GM12878 (cell line): ENCODE results near the gene AIFM1. TPM values are rescaled to one million over a fixed set of nuclear protein-coding genes. Genes with fewer than 3 reads are reported as not detected.

Source experiments
- ATAC-seq: fragments of 200-7000 bp; cut with Tn5 transposase; 3 replicates; pipeline ENCODE4 v1.9.1; 2020; ENCODE audit warnings: mild to moderate bottlenecking, moderate library complexity
- BruUV-seq: library from RNA; stranded (reverse); fragments of 400-500 nt; replicated peaks from 2 replicates; lab custom pipeline; 2021; lab: Mats Ljungman, UMichigan
- CTCF ChIA-PET: fragments of 300-600 bp; sonication (Branson Sonifier 250); formaldehyde crosslinking; extraction: SDS; loops from one replicate; lab custom pipeline; 2021; ENCODE audit warnings: inconsistent platforms; lab: Yijun Ruan, JAX
- POLR2A ChIA-PET: fragments of 350-600 bp; formaldehyde crosslinking; extraction: SDS; loops from one replicate; lab custom pipeline; 2021; ENCODE audit warnings: inconsistent platforms; lab: Charles Lee
- RAD21 ChIA-PET: fragments of 300-600 bp; sonication (Branson Sonifier 250); formaldehyde crosslinking; loops from one replicate; lab custom pipeline; 2023; ENCODE audit warnings: antibody characterized with exemption; ENCODE audit not compliant: unreplicated experiment; lab: Charles Lee
- SMC1A ChIA-PET: fragments of 300-600 bp; sonication (Branson Sonifier 250); formaldehyde crosslinking; loops from one replicate; lab custom pipeline; 2023; ENCODE audit not compliant: unreplicated experiment, uncharacterized antibody; lab: Charles Lee
- DNase-seq: peaks from one replicate; pipeline ENCODE4 v3.0.0-alpha.2; 2011; ENCODE audit warnings: low read depth, low spot score
- FAIRE-seq: peaks from 3 replicates; lab custom pipeline; 2011; peaks lifted over from hg19 to GRCh38; lab: Jason Lieb, UNC
- H2AFZ ChIP-seq: 2 replicates; pipeline ENCODE4 v1.6.0; 2011; ENCODE audit warnings: low read depth, low read length, control low read depth; ENCODE audit not compliant: control insufficient read depth
- H3K27ac ChIP-seq: 2 replicates; pipeline ENCODE4 v1.5.1; 2011; ENCODE audit warnings: control low read depth; ENCODE audit not compliant: control insufficient read depth, insufficient read depth
- H3K27me3 ChIP-seq, 2 experiments: replicated peaks in 1 of 2; 2 replicates each; pipeline versions ENCODE4 v1.6.0 to v1.6.1; 2011; ENCODE audit warnings: low read length in 1 of 2; ENCODE audit not compliant: control insufficient read depth in 2 of 2, insufficient read depth in 2 of 2
- H3K36me3 ChIP-seq, 2 experiments: 2 replicates each; pipeline ENCODE4 v1.5.1; 2011; ENCODE audit warnings: low read length in 1 of 2; ENCODE audit not compliant: control insufficient read depth in 2 of 2, insufficient read depth in 2 of 2
- H3K4me1 ChIP-seq: 2 replicates; pipeline ENCODE4 v1.6.1; 2011; ENCODE audit warnings: mild to moderate bottlenecking, low read length, moderate library complexity, mixed read lengths; ENCODE audit not compliant: control insufficient read depth, insufficient read depth
- H3K4me2 ChIP-seq: 2 replicates; pipeline ENCODE4 v1.6.0; 2011; ENCODE audit warnings: control low read depth; ENCODE audit not compliant: control insufficient read depth, insufficient read depth
- H3K4me3 ChIP-seq: fragments of 200-600 bp; sonication (generic); 2 replicates; pipeline ENCODE4 v1.5.1; 2016
- H3K79me2 ChIP-seq: 2 replicates; pipeline ENCODE4 v1.6.0; 2011; ENCODE audit warnings: low read length; ENCODE audit not compliant: control insufficient read depth, insufficient read depth
- H3K9ac ChIP-seq: 2 replicates; pipeline ENCODE4 v1.8.0; 2011; ENCODE audit warnings: low read length, control low read depth, mixed read lengths; ENCODE audit not compliant: control insufficient read depth, insufficient read depth
- H3K9me3 ChIP-seq: replicated peaks from 3 replicates; pipeline ENCODE4 v1.5.1; 2011; ENCODE audit warnings: mild to moderate bottlenecking, low read length; ENCODE audit not compliant: control insufficient read depth, insufficient read depth
- H4K20me1 ChIP-seq: 2 replicates; pipeline ENCODE4 v1.6.0; 2011; ENCODE audit not compliant: control insufficient read depth, insufficient read depth
- CHD1 ChIP-seq: IDR thresholded peaks from 2 replicates; pipeline ENCODE4 v1.6.1; 2012; ENCODE audit warnings: low read depth, low read length, improper control_type of control experiment
- CREB1 ChIP-seq: IDR thresholded peaks from 2 replicates; pipeline ENCODE4 v1.6.1; 2012; ENCODE audit warnings: low read depth, mild to moderate bottlenecking, inconsistent platforms
- DPF2 ChIP-seq: fragments of 450-650 bp; IDR thresholded peaks from 2 replicates; pipeline ENCODE4 v1.6.1; 2017; ENCODE audit warnings: mild to moderate bottlenecking
- FOS ChIP-seq: IDR thresholded peaks from 3 replicates; pipeline ENCODE4 v1.6.1; 2011; ENCODE audit warnings: borderline replicate concordance; ENCODE audit not compliant: insufficient read length; ENCODE audit errors: extremely low read depth
- JUND ChIP-seq: IDR thresholded peaks from 2 replicates; pipeline ENCODE4 v1.6.1; 2012; ENCODE audit warnings: low read depth, mild to moderate bottlenecking, low read length, improper control_type of control experiment, moderate library complexity
- SMAD5 ChIP-seq: IDR thresholded peaks from 2 replicates; pipeline ENCODE4 v1.6.1; 2016; ENCODE audit warnings: antibody characterized with exemption, low read depth
- ZNF274 ChIP-seq: IDR thresholded peaks from one replicate; pipeline ENCODE4 v1.8.0; 2011; ENCODE audit not compliant: insufficient read length, insufficient read depth
- WGBS: methylation state at CpG from one replicate; pipeline ENCODE4 v1.1.6; 2016; ENCODE audit warnings: low lambda C conversion rate; ENCODE audit not compliant: insufficient replicate concordance, insufficient coverage; ENCODE audit errors: missing lambda C conversion rate; 5-methylcytosine and 5-hydroxymethylcytosine counted together
- in situ Hi-C: fragments of 300-500 bp; cut with MboI; formaldehyde crosslinking; loops from 9 replicates; pipeline ENCODE4 v1.14.3; 2018; ENCODE audit warnings: mixed read lengths
- intact Hi-C: fragments of 100-400 bp; cut with micrococcal nuclease; formaldehyde crosslinking; loops from one replicate; pipeline ENCODE4 v1.14.2; 2022; ENCODE audit not compliant: unreplicated experiment
- polyA plus RNA-seq, 11 experiments: library from polyadenylated mRNA; depleted of rRNA in 4 of 11; unstranded in 6 of 11; stranded (reverse) in 5 of 11; fragments of >200 nt; fragmentation: Nextera tagmentation in 4 of 11; fragmentation: Illumina TruSeq in 1 of 11; extraction: Ambion mirVana in 4 of 11; extraction: Trizol in 1 of 11; gene quantifications; 1 replicate in 1 of 11; 2 replicates in 10 of 11; pipeline versions ENCODE4 v1.2.1 to v1.2.3, GENCODE V29; 2011 to 2016; ENCODE audit warnings: inconsistent platforms in 2 of 11, missing spikeins in 2 of 11, low read depth in 1 of 11
- total RNA-seq, 4 experiments: library from RNA; depleted of rRNA in 3 of 4; stranded (reverse); fragments of >200 nt in 3 of 4; fragmentation: Illumina TruSeq in 1 of 4; extraction: Trizol in 1 of 4; gene quantifications; 2 replicates each; pipeline versions ENCODE4 v1.2.1 to v1.2.3, GENCODE V29; 2013 to 2021

AIFM1 gene
- total and polyA plus RNA-seq, 10 of the 15 experiments (the other 5 are each of a cell fraction or from before 2014, with no cell fraction given), result 44.2 to 121 (median 80.0) TPM

DNA sequence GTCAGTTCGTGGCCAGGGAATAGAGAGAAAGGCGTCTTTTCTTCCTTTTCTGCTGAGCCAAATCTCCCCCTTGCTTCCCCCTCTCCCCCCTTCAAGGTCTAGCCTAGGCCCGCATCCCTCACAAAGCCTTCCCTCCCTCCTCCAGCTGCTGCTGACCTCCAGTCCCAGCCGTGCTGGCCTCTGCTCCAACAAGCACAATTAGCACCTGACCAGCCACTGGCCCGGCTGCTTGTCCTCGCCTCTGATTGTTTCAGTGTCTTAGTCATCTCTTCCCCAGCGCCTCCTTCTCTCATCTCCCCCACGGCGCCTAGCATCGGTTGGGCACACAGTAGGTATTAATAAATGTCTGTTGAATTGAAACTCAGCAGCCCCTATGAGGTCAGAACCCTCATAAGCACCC, 59.6 kb downstream of the AIFM1 start:
- POLR2A ChIA-PET, result interaction anchor here (0.6 to 5.0 kb wide), 4 partner anchors 11 to 65 kb away, joined by 3 to 27 read pairs (median 4); no protein-coding TSS in a partner anchor

DNA sequence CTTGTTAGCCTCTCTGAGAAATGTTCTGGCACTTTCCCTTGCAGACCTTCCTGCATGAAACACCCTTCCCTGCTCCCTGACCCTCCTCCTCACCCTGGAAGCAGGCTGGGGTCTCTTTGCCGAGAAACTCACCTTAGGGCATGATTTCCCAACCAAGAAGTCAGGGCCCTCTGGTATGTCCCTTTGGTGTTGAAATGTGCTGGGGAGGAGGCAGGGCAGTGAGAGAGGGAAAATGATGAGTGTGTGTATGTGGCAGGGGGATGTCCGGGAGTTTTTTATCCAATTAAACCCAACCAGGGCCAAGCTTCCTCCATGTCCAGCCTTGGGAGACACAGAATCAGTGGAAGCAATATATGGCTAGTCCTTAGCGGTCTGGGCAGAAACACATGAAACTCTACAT, 60.4 kb downstream of the AIFM1 start:
- intact Hi-C loops (no loop called here), in situ Hi-C loops (no loop called here)
- Histone ChIP-seq H3K79me2 (peaks cover 76% of the 10 kb centered on the region), H4K20me1 (no peaks in the 10 kb centered on the region), H3K4me1 (peaks cover 3% of the 10 kb centered on the region), H3K27ac (no peak overlapping the region), H3K36me3 (no peaks in the 10 kb centered on the region), H3K4me2 (0 out of 2 replicates have a peak overlapping the region, but pooled peaks have one; percentile 13), H3K9ac (no peak overlapping the region), H3K9me3 (no peaks in the 10 kb centered on the region), H3K4me3 (no peak overlapping the region), H3K27me3 (no peaks in the 10 kb centered on the region; a peak in 1 of 4 replicates), H2AFZ (no peak overlapping the region)
- DNase-seq (no peak), ATAC-seq (no peak), FAIRE-seq (no peak)
- POLR2A ChIA-PET, result interaction anchor here (0.9 to 5.0 kb wide), 6 partner anchors 10 to 57 kb away, joined by 3 to 27 read pairs (median 4); no protein-coding TSS in a partner anchor
- CTCF ChIA-PET, result interaction anchor here (0.9 to 1.2 kb wide), 3 partner anchors 15 to 24 kb away, joined by 3 to 5 read pairs (median 3); no protein-coding TSS in a partner anchor
- no TSS peak for BruUV-seq
- no peak for TF ChIP-seq JUND
- TF ChIP-seq ZNF274, result no peak
- TF ChIP-seq SMAD5, result no peak
- TF ChIP-seq CHD1, result no peak
- no peak for TF ChIP-seq FOS
- 49% methylated on average over 3 of the region's 3 CpGs for WGBS
- RAD21 ChIA-PET, result interaction anchor here (0.9 to 2.1 kb wide), 3 partner anchors 10 to 87 kb away, joined by 4 to 7 read pairs (median 6); no protein-coding TSS in a partner anchor
- SMC1A ChIA-PET, result interaction anchor here (0.6 to 1.6 kb wide), 6 partner anchors 9 to 129 kb away, joined by 3 to 4 read pairs (median 4); no protein-coding TSS in a partner anchor

More for the DNA sequence above, 59.6 kb downstream of the AIFM1 start:
- H3K9ac ChIP-seq, result no peak overlapping the region
- SMC1A ChIA-PET, result interaction anchor here (0.7 to 4.8 kb wide), 5 partner anchors 9 to 26 kb away, joined by 3 to 36 read pairs (median 4); no protein-coding TSS in a partner anchor
- WGBS, result 47% methylated on average over 10 of the region's 10 CpGs
- H4K20me1 ChIP-seq, result no peaks in the 10 kb centered on the region
- H3K79me2 ChIP-seq, result peaks cover 69% of the 10 kb centered on the region
- no peaks in the 10 kb centered on the region for H3K9me3 ChIP-seq
- TF ChIP-seq DPF2 (0 out of 2 replicates have a peak, but pooled peaks have one; percentile 32), CREB1 (no peak)
- RAD21 ChIA-PET, result interaction anchor here (0.6 to 2.1 kb wide), 5 partner anchors 21 to 86 kb away, joined by 3 to 8 read pairs (median 6); no protein-coding TSS in a partner anchor
- no TSS peak for BruUV-seq
- FAIRE-seq, result no peak
- DNase-seq, result no peak
- no peak overlapping the region for H2AFZ ChIP-seq
- CTCF ChIA-PET, result interaction anchor here (1.1 to 1.5 kb wide), 2 partner anchors 13 to 24 kb away, joined by 3 read pairs; no protein-coding TSS in a partner anchor
- no peaks in the 10 kb centered on the region; a peak in 1 of 4 replicates for H3K27me3 ChIP-seq
- ATAC-seq, result peak; percentile 15
- no peak overlapping the region for H3K27ac ChIP-seq
- no peaks in the 10 kb centered on the region for H3K36me3 ChIP-seq
- peak overlapping the region; percentile 13; the same call in 1 of the 2 replicates for H3K4me2 ChIP-seq
- H3K4me1 ChIP-seq, result peaks cover 3% of the 10 kb centered on the region
- intact Hi-C loops (no loop called here), in situ Hi-C loops (no loop called here)
- no peak overlapping the region for H3K4me3 ChIP-seq
